KG1 (cell line): Measurements from ENCODE around the gene CCDC136.

Source experiments
- DNase-seq: peaks from one replicate; lab custom pipeline; 2025; lab: John Stamatoyannopoulos, UW

The CCDC136 gene

DNA sequence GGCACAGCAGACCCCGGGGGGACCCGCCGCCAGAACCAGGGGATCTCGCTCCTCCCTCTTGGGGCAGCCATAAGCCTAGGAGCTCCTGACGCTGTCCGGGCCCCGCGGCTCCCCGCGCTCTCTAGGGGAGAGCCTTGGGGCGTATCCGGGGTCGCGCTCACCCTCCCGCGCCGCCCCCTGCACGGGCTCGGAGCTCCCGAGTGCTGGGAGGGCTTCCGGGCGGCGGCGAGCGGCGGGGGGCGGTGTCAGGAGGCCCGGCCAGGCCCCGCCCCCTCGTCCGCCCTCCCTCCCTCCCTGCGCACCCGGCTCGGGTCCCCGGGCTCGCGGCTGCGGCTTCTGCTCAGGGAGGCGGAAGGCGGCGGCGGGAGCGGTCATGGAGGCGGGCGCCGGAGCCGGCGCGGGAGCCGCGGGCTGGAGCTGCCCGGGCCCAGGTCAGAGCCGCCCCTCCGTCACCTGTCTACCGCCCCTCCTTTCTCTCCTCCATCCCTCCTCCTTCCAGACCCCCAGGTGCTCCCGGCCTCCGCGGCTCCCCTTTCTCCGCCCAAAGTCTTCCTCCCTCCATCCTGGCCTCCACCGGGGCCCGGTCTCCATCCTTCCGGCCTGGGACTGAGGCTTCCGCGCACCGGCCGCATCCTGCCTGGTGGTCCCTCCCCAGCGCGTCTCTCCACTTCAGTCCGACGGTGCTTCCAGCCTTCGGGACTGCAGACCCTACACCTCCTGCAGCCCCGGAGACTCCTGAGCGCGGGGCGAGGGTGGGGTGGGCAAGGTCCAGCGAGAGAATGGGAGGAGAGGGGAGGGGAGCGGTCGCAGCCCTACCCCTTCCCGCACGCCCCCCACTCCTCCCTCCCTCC is at the start of gene CCDC136:
Gene CCDC136, plus strand, starts transcription at position 848 of the 851 bp plus-strand sequence. CDS start 444 bp downstream, outside the sequence.
- DNase-seq: no peak

DNA sequence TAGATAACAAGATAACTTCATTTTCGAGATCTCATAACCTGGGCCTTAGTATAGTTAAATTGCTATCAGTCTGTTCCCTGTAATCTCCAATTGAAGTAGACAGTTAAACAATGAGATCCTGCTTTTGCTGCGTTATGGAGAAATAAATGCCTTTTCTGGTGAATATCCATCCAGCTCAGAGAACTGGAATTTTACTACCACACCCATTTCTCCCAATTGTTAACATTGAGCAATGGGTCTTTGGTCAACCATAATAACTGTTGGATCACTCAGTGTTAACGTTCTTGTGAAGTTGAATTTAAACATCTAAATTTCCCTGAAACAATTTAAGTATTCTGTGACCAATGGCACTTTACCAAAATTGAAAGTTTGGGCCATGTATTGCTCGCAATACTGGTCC is 49.6 kb upstream of the CCDC136 start:
- DNase-seq: no peak

DNA sequence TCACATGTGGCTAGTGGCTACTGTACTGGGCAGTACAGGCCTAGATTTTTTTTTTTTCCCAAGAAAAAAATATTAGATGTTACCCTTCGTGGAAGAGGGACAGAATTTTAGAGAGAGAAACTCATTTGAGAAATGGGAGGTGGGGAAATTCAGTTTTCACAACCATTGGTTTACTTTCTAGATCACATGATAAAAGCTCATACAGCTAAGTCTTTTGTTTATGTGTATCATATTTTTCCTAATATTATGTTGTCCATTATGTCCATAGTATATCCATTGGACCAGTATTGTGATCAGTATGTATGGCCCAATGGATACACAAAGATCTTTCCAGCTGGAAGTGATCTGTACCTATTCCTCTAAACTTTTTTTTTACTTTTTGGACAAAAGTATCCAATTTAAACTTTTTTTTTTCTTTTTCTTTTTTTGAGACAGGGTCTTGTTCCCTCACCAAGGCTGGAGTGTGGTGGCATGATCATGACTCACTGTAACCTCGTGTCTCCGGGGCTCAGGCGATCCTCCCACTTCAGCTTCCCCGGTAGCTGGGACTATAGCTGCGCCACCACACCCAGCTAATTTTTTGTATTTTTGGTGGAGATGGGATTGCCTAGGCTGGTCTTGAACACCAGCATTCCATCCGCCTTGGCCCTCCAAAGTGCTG is 48.5 kb upstream of the CCDC136 start:
- no peak for DNase-seq

DNA sequence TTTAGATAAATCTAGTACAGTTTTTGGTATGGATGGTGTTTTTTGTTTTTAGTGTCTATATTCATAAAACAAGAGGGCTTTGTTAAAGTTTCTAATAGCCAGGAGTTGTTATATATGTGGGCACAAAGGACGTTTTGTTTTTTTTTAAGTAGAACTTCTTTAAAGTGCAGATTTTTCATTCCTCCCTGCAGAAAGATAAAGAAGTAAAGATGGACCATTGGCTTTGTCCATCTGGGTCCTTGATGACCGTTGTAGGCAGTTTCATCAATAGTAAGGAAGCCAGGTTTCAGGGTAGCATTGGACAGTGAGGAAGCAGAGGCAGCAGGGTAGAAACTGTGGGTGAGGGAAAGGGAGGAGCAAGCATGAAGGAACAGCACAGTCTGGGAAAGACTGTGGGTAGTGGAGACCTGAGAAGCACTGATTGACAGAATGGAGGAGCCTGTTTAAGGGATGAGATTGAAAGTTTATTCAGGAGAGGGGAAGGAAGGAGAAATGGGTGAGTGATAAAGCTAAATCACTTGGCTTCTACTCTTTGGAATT is 47.3 kb upstream of the CCDC136 start:
- no peak for DNase-seq

DNA sequence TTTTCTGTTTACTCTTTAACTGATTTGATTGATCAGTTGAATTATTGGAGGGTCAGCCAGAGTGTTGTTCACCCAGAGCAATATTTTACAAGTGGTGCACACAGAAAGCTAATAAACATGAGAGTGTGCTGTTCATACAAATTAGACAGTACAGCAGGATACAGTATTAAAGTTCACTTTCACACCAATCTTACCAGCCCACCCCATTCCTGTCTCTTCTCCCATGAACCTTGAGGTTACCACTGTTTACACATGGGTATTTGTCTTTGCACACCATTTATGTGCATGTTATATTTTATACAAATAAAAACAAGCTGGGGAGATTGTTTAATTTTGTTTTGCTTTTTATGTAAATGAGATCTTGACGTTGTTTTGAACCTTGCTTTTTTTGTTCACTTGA is 46.1 kb upstream of the CCDC136 start:
- no peak for DNase-seq

DNA sequence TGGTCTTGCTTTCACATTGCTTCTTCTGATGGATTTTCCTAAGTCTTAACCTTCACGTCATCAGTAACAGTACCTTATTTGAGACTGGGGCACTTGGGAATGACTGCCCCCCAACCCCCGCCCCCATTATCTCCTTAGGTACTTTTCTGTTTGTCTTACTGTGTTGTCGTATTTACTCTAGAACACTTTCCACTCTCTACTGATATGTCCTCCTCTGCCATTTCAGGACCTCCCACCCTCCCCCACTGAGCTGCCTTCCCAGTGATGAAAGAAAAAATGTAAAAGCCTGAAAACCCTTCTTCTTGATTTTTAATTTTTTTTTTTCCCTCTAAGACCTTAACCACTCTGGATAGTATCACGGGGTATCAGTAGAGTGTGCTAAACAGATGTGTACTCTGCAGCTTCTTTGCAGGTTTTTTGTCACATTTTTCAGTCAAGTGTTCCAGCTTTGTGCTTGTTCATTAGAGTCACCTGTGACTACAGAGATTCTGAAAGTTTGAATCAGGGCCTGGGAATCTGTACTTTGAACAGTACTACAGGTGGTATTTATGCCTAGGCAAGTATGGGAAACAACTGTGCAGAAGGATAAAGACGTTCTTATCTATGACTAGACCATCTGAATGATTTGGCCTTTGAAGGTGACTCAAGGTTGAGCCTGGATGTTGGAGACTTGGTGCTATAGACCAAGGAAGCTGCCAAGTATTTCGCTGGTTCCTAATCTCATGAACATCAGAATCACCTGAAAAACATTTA is 44.3 kb upstream of the CCDC136 start:
- DNase-seq: no peak

DNA sequence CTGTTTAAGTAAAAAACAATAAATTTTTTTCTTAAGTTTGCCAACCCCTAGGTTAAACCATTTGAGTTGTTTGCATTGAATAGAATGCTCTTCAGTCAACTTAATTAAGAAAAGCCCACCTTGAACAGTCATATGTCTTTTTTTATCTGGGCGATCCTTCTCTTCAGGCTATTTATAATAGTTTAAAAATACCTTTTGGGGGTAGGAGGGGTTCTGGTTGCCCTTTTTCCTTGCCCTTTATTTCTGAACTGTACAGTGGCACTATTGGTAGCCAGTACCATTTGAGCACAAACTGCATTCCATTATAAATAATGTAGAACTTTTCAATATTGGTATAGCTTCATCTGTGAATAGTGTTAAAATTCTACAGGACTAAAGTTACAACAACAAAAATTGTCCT is 39.5 kb upstream of the CCDC136 start:
- DNase-seq: no peak

DNA sequence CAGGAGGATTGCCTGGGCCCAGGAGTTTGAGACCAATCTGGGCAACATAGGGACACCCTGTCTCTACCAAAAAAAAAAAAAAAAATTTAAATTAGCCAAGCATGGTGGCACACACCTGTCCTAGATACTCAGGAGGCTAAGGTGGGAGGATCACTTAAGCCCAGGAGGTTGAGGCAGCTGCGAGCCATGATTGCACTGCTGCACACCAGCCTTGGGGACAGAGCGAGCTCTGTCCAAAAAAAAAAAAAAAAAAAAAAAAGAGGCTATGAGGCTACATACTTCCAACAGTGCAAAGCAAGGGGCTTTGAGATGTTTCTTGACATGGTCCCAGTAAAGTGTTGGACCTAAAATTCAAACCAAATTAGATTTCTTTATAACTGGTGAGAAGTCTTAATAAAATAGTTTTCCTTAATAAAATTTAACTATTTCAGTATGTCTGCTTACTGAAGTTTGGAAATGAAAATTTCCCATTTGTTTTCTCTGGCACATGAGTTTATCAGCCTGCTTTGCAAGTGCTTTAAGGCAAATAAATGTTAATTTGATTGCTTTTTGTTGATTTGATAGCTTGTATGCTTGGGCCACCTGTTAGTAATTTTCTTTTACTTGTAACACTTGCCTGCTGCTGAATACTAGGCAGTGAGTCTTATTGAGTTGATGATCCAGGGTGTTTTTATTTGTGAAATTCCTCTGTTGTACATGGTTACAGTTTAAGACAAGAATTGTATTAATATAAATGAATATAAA is 36.5 kb upstream of the CCDC136 start:
- DNase-seq: no peak

DNA sequence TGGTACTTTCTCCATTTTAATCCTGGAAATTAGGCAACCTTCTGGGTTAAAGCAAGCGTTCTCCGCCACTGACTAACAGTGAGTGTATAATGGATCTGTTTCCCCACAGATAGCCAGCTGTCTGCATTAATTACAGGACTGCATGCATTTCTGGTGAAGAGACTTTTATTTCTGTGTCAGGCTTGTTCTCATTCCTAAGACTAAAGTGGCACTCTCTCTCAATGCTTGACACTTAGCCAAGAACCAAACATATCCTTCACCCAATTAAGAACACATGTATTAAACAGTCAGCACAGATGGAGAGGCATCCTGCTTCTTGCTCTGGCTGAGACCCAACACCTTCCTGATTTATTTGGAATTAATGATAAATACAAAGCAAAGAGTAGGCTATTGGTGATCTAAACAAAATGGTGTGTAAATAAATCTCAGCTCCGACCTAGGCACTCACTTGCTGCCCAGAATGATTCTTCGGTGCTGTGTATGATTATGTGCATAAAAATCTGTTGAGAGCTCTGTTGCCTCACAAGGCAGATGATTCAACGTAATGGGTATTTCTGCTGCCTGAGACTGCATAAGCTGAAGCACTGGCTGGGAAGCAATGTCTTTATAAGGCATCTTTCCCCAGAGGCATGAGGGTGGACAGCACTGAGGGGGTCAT is 35.8 kb upstream of the CCDC136 start:
- no peak for DNase-seq

DNA sequence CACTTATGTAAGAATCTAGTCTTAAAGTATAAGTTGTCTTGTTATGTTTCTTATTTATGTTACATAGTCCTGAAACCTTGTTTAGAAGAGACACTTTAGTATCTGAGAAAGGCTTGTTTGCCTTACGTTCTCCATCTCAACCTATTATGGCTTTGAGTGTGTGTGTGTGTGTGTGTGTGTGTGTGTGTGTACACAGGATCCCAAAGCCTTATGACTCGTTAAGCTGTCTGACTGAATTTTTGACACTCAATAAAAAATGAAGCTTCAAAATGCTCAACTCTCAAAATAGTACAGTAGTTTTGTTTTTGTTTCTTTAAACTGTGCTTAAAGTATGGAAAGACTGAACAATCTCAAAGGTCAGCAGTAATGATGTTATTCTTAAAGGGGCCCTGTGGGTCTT is 34.6 kb upstream of the CCDC136 start:
- DNase-seq: no peak

DNA sequence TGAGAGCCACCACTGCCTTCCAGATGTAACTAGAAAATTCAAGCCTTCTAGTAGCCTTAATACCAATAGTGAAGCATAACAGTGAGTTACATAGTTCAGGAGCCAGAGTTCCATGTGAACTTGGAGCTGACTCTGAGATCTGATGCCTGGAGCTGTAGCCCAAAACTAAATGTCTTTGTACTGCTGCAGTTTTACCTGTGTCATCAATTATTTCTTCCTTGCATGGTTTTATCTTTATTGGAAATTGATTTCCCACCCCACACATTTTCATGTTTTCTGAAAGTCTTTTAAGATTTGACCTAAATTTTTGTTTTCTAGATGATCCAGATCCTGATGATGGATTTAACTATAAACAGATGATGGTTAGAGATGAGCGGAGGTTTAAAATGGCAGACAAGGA is 33.2 kb upstream of the CCDC136 start:
- no peak for DNase-seq

DNA sequence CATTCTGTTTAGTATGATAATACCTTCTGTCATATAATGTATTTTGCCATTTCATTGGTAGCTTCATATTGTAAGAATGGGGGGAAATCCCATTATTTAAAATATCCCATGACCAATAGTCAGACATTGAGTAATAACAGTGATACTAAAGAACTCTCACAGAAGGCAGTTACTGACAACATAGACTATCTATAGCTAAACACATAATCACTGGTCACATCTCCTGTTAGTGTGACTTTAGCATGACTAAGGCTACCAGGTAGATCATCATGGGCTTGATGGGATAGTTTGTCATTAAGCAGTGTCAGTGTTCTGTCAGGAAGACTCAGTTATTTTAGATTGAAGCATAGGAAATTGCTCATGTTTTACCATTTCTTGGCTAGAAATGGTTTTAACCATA is 32.5 kb upstream of the CCDC136 start:
- no peak for DNase-seq

DNA sequence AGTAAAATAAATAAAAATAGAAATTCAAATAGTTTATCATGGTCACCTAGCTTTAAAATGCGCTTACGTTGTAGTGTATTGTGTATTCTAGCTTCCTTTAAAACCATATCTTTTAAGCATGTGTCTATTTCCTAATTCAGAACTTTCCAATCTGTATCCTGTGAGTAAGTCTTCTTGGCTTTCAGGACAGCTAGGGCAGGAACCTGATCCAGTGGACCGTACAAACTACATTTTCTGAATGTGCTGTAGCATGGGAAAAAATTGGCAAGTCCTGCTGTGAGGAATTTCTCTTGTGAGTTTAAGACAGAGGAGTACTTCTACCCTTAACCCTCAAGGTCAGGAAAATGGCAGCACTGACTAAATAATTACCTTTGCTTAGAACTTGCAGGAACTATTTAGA is 28.2 kb upstream of the CCDC136 start:
- DNase-seq: no peak

DNA sequence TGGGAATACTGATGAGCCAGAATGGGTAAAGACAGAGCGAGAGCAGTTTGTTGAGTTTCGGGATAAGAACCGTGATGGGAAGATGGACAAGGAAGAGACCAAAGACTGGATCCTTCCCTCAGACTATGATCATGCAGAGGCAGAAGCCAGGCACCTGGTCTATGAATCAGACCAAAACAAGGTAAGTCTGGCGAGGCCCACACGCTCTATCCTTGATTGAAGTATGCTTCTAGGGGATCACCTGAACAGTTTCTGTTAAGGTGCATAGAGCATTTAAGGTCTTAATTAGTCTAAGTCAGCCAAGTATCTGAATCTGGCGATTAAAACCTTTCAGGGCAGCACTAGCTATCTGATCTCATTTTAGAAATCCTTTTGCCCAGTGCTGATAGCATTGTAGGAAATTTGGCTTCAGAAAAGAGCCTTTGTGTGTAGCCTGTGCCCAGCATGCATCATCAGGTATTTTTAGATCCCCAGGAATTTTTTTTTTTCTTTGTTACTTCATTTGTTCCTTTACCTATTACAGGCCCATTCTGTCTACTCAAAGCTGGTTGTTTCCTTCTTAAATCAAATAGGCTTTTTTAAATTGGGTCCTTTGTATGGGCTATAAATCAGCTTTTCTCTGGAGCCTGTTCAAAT is 24.2 kb upstream of the CCDC136 start:
- DNase-seq: no peak

DNA sequence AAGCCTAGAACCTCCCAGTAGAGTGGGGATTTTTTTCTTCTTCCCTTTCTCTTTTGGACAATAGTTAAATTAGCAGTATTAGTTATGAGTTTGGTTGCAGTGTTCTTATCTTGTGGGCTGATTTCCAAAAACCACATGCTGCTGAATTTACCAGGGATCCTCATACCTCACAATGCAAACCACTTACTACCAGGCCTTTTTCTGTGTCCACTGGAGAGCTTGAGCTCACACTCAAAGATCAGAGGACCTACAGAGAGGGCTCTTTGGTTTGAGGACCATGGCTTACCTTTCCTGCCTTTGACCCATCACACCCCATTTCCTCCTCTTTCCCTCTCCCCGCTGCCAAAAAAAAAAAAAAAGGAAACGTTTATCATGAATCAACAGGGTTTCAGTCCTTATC is 21.5 kb upstream of the CCDC136 start:
- no peak for DNase-seq

DNA sequence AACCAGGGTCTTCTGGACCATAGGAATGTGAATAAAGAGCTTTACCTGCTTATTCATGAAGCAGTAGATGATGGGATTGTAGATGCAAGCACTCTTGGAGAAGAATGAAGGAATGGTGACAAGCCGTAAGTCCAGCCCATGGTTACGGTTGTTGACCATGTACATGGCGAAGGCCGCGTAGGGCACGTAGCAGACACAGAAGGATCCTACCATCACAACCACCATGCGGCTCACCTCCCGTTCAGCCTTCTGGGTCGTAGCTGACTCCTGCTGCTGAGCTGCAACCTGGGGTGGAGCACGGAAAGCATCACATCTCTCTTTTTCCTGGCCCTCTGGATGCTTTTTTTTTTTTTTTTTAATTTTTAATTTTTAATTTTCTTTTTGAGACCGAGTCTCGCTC is 18.2 kb upstream of the CCDC136 start:
- no peak for DNase-seq

DNA sequence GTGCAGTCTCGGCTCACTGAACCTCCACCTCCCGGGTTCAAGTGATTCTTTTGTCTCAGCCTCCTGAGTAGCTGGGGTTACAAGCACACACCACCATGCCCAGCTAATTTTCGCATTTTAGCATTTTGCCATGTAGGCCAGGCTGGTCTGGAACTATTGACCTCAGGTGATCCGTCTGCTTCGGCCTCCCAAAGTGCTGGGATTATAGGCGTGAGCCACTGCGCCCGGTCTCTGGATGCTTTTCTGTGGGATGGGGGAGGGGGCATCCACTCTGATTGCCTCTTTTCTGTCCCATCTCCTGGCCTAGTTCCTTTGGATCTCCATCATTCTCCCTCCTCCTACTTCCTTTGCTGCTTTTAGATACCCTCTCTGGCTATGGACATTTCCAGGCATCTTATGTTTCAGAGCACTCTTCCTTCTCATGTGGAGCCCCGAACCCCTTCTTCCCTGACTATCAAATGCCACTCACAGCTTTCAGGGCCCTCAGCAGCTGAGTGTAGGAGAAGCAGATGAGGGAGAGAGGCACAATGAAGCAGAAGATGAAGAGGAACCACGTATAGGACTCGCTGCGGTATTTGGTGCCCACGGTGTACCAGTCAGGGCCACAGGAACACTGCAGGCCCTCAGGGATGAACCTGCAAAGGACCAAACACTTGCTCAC is 17.6 kb upstream of the CCDC136 start:
- DNase-seq: no peak

DNA sequence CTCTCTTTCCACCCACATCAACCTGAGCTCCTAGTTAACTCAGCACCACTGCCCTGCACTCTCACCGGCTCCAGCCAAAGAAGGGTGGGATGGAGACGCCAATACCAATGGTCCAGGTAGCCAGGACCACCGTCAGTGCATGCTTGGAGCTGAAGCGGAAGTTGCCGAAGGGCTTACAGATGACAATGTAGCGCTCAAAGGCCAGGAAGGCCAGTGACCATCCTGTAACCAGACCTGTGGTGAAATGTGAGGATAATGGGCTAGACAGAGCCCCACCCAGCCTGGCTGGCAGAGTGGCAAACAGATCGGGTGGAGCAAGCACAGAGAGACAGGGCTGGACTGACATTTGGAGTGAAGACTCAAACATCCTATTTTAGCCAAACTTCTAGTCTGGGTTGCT is 16.8 kb upstream of the CCDC136 start:
- no peak for DNase-seq

DNA sequence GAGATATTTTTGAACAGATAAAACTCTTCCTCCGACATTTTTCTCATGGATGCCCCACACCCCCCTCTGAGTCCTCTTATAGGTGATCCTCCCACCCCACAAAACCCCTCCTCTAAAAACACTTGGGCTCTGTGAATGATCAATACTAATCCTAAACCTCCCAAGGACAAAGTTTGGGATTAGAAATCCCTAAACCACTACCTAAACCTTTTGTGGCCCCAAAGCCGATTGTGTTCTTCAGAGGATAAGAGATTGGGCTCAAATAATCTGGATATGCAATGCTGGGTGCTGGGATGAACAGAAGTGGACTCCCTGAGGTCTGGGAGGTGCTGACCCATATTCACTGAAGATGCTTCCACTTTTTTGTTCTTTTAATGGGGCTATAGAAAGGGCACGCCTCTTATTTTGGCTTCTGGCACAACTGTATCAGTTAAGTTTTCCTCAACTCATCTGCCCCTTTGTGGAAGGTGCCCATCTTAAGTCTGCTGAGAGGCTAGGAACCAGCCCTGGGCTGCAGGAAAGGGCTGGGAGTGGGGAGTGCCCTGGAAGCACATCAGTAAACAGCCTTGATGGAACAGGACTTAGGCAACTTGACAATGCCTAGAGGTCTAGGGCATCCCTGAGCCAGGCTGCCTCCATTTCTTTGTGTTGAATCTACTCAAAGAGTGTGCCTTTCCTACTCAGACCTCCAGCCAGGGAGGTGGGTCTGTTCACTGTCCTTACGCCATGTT is 15.9 kb upstream of the CCDC136 start, which contains the start of gene OPN1SW:
Gene OPN1SW, minus strand, starts transcription at position 51 of the 731 bp plus-strand sequence. Its CDS starts 13 bp downstream, at position 38.
- no peak for DNase-seq
